ENCODE results near the gene PIGU. TPM values are rescaled to one million over a fixed set of nuclear protein-coding genes. Genes with fewer than 3 reads are reported as not detected.

Gene PIGU
- total and polyA plus RNA-seq, 2 of the 13 experiments (the other 11 are each of a cell fraction or from before 2014, with no cell fraction given) = 45.5 to 231 TPM

- TF ChIP-seq ZNF18 (CRISPR knock-in tag; IDR thresholded peaks at IDR 0.05; ENCODE audit: insufficient replicate concordance) (peak; percentile 68), MEIS2 (CRISPR knock-in tag; IDR thresholded peaks at IDR 0.05) (peak; percentile 72), TFDP2 (CRISPR knock-in tag; IDR thresholded peaks at IDR 0.05) (peak; percentile 97), AKNA (CRISPR knock-in tag; IDR thresholded peaks at IDR 0.05; ENCODE audit: borderline replicate concordance) (no peak), ZNF260 (CRISPR knock-in tag; IDR thresholded peaks at IDR 0.05; ENCODE audit: borderline replicate concordance, low read depth) (no peak), TOE1 (CRISPR knock-in tag; IDR thresholded peaks at IDR 0.05) (no peak), HMG20B (CRISPR knock-in tag; conservative IDR thresholded peaks at IDR 0.05) (no peak), PRMT3 (CRISPR knock-in tag; IDR thresholded peaks at IDR 0.05; ENCODE audit: borderline replicate concordance, low read depth) (no peak), KLF11 (CRISPR knock-in tag; IDR thresholded peaks at IDR 0.05) (peak; percentile 43), AFF4 (CRISPR knock-in tag; IDR thresholded peaks at IDR 0.05) (peak; percentile 71; the same call in 1 of the 2 replicates), TARDBP (CRISPR knock-in tag; IDR thresholded peaks at IDR 0.05) (peak; percentile 91), KLF16 (CRISPR knock-in tag; IDR thresholded peaks at IDR 0.05) (peak in 1 of 2 experiments; percentile 96; a peak in 3 of 4 replicates), RNF219 (CRISPR knock-in tag; IDR thresholded peaks at IDR 0.05) (no peak; the same call in 1 of the 2 replicates), ZNF121 (CRISPR knock-in tag; IDR thresholded peaks at IDR 0.05) (peak; percentile 66; the same call in 1 of the 2 replicates)
Measured at GRCh38 chr20:34676642-34677373, at the start of gene PIGU (continued).
